GM12891 (cell line): ENCODE measurements around the gene MED13L.

Experiments
- POLR2A ChIP-seq: IDR thresholded peaks from 2 replicates; pipeline ENCODE4 v1.6.1; 2011; ENCODE audit warnings: low read depth, low read length, control low read depth
- POLR2AphosphoS5 ChIP-seq: IDR thresholded peaks from 2 replicates; pipeline ENCODE4 v1.6.1; 2011; ENCODE audit warnings: low read depth, low read length, control low read depth

- TF ChIP-seq POLR2A (no peak), POLR2AphosphoS5 (no peak)
These were observed 363.4 kb downstream of the MED13L start for GRCh38 chr12:115914122-115914521.
